ENCODE results near the gene ZNF41. TPM values are rescaled to one million over a fixed set of nuclear protein-coding genes. Genes with fewer than 3 reads are reported as not detected.
"Not testable (repeated sequence)": the region's sequence is repeated elsewhere in the genome, so short reads cannot be mapped to it uniquely, and the experiment has no call there.

The ZNF41 gene
- total RNA-seq, 1 donor from 2014 or later = 7.0 TPM

- no peak overlapping the region for H3K27ac Mint-ChIP-seq (ENCODE audit: unreplicated experiment)
- Histone ChIP-seq H2AFZ (ENCODE audit: low read depth, low read length) (no peak overlapping the region), H3K4me1 (ENCODE audit: insufficient read depth, low read length) (peaks cover 5% of the 10 kb centered on the region), H4K20me1 (ENCODE audit: insufficient read depth, low read length) (no peaks in the 10 kb centered on the region), H3K27me3 (ENCODE audit: insufficient read depth, low read length) (no peaks in the 10 kb centered on the region), H3K9ac (ENCODE audit: low read length) (no peak overlapping the region), H3K9me3 (ENCODE audit: insufficient read depth, low read depth, low read length) (no peaks in the 10 kb centered on the region), H3K4me2 (ENCODE audit: low read length) (no peak overlapping the region), H3K79me2 (ENCODE audit: insufficient read depth, low read length) (no peaks in the 10 kb centered on the region), H3K36me3 (ENCODE audit: insufficient read depth, low read length) (no peaks in the 10 kb centered on the region), H3K27ac (ENCODE audit: low read depth, low read length) (no peak overlapping the region), H3K4me3 (ENCODE audit: insufficient read depth, low read depth, low read length) (no peak overlapping the region)
- no peak for DNase-seq (ENCODE audit: low read depth)
- FAIRE-seq = peak; percentile 93
- H3K27me3 Mint-ChIP-seq (ENCODE audit: low read depth, unreplicated experiment) = no peaks in the 10 kb centered on the region
- H3K4me1 Mint-ChIP-seq (ENCODE audit: low read depth, unreplicated experiment) = peaks cover 14% of the 10 kb centered on the region
- TF ChIP-seq EZH2 (IDR thresholded peaks at IDR 0.05; ENCODE audit: insufficient read depth, low read length) (no peak), CTCF (IDR thresholded peaks at IDR 0.05; ENCODE audit: insufficient read depth, low read depth, low read length) (peak; percentile 31)
- H3K9me3 Mint-ChIP-seq (ENCODE audit: unreplicated experiment) = no peaks in the 10 kb centered on the region
- no peak overlapping the region for H3K4me3 Mint-ChIP-seq (ENCODE audit: unreplicated experiment)
- H3K36me3 Mint-ChIP-seq (ENCODE audit: low read depth, unreplicated experiment) = no peaks in the 10 kb centered on the region
These were observed 14.4 kb upstream of the ZNF41 start for GRCh38 chrX:47497271-47497888.

- not testable (repeated sequence) for H3K4me2 ChIP-seq (ENCODE audit: low read length); H3K4me1 ChIP-seq (ENCODE audit: insufficient read depth, low read length); H2AFZ ChIP-seq (ENCODE audit: low read depth, low read length); H3K36me3 Mint-ChIP-seq (ENCODE audit: low read depth, unreplicated experiment); H3K9ac ChIP-seq (ENCODE audit: low read length); DNase-seq (ENCODE audit: low read depth); H3K79me2 ChIP-seq (ENCODE audit: insufficient read depth, low read length); H3K36me3 ChIP-seq (ENCODE audit: insufficient read depth, low read length); H3K4me3 Mint-ChIP-seq (ENCODE audit: unreplicated experiment); H3K27ac Mint-ChIP-seq (ENCODE audit: unreplicated experiment); H3K9me3 ChIP-seq (ENCODE audit: insufficient read depth, low read depth, low read length); H3K4me3 ChIP-seq (ENCODE audit: insufficient read depth, low read depth, low read length); H4K20me1 ChIP-seq (ENCODE audit: insufficient read depth, low read length); H3K27ac ChIP-seq (ENCODE audit: low read depth, low read length); H3K9me3 Mint-ChIP-seq (ENCODE audit: unreplicated experiment); FAIRE-seq; H3K4me1 Mint-ChIP-seq (ENCODE audit: low read depth, unreplicated experiment); H3K27me3 Mint-ChIP-seq (ENCODE audit: low read depth, unreplicated experiment); H3K27me3 ChIP-seq (ENCODE audit: insufficient read depth, low read length)
These were observed 9.1 kb upstream of the ZNF41 start for GRCh38 chrX:47492133-47492532.

- no peaks in the 10 kb centered on the region for H3K4me1 Mint-ChIP-seq (ENCODE audit: low read depth, unreplicated experiment)
- Histone ChIP-seq H3K79me2 (ENCODE audit: insufficient read depth, low read length) (peaks cover 11% of the 10 kb centered on the region), H3K9ac (ENCODE audit: low read length) (no peak overlapping the region), H3K27me3 (ENCODE audit: insufficient read depth, low read length) (no peaks in the 10 kb centered on the region), H3K36me3 (ENCODE audit: insufficient read depth, low read length) (no peaks in the 10 kb centered on the region), H3K4me3 (ENCODE audit: insufficient read depth, low read depth, low read length) (no peak overlapping the region), H3K4me1 (ENCODE audit: insufficient read depth, low read length) (peaks cover 9% of the 10 kb centered on the region), H4K20me1 (ENCODE audit: insufficient read depth, low read length) (no peaks in the 10 kb centered on the region), H2AFZ (ENCODE audit: low read depth, low read length) (no peak overlapping the region), H3K9me3 (ENCODE audit: insufficient read depth, low read depth, low read length) (no peaks in the 10 kb centered on the region), H3K27ac (ENCODE audit: low read depth, low read length) (no peak overlapping the region), H3K4me2 (ENCODE audit: low read length) (no peak overlapping the region)
- FAIRE-seq (no peak), DNase-seq (ENCODE audit: low read depth) (no peak)
- no peak overlapping the region for H3K27ac Mint-ChIP-seq (ENCODE audit: unreplicated experiment)
- TF ChIP-seq EZH2 (IDR thresholded peaks at IDR 0.05; ENCODE audit: insufficient read depth, low read length) (no peak), CTCF (IDR thresholded peaks at IDR 0.05; ENCODE audit: insufficient read depth, low read depth, low read length) (no peak)
- no peaks in the 10 kb centered on the region for H3K36me3 Mint-ChIP-seq (ENCODE audit: low read depth, unreplicated experiment)
- H3K9me3 Mint-ChIP-seq (ENCODE audit: unreplicated experiment) = no peaks in the 10 kb centered on the region
- no peak overlapping the region for H3K4me3 Mint-ChIP-seq (ENCODE audit: unreplicated experiment)
- H3K27me3 Mint-ChIP-seq (ENCODE audit: low read depth, unreplicated experiment) = no peaks in the 10 kb centered on the region
These were observed 6.7 kb upstream of the ZNF41 start for GRCh38 chrX:47489507-47490275.

Data from astrocyte (in vitro differentiated cells and primary cell).